GM21723 (cell line): Measurements from ENCODE around the gene TCF12.
"Not testable (repeated sequence)": the region's sequence is repeated elsewhere in the genome, so short reads cannot be mapped to it uniquely, and the experiment has no call there.

Source experiments
- ATAC-seq: cut with Tn5 transposase; IDR thresholded peaks from one replicate; pipeline ENCODE4 v1.9.1; 2021; ENCODE audit warnings: mild to moderate bottlenecking, moderate library complexity; ENCODE audit not compliant: unreplicated experiment

TCF12 gene

GRCh38 chr15:57085267-57085666, 166.8 kb downstream of the TCF12 start:
- ATAC-seq = no peak

GRCh38 chr15:57086857-57087427, 168.5 kb downstream of the TCF12 start:
- ATAC-seq = no peak

GRCh38 chr15:57089815-57090495, 171.5 kb downstream of the TCF12 start:
- no peak for ATAC-seq

GRCh38 chr15:57090496-57090859, 172.0 kb downstream of the TCF12 start:
- ATAC-seq = no peak

GRCh38 chr15:57091636-57092035, 173.2 kb downstream of the TCF12 start:
- no peak for ATAC-seq

- ATAC-seq = no peak
These were observed 173.8 kb downstream of the TCF12 start for GRCh38 chr15:57092252-57092651.

- no peak for ATAC-seq
These were observed 176.1 kb downstream of the TCF12 start for GRCh38 chr15:57094321-57095257.

- no peak for ATAC-seq
These were observed 177.5 kb downstream of the TCF12 start for GRCh38 chr15:57095896-57096295.

GRCh38 chr15:57097246-57097645, 178.8 kb downstream of the TCF12 start:
- no peak for ATAC-seq

GRCh38 chr15:57097919-57098543, 179.6 kb downstream of the TCF12 start:
- ATAC-seq = not testable (repeated sequence)

GRCh38 chr15:57098896-57099295, 180.5 kb downstream of the TCF12 start:
- no peak for ATAC-seq

- no peak for ATAC-seq
These were observed 181.7 kb downstream of the TCF12 start for GRCh38 chr15:57100136-57100539.

GRCh38 chr15:57102858-57103257, 184.4 kb downstream of the TCF12 start:
- no peak for ATAC-seq

GRCh38 chr15:57108296-57108695, 189.9 kb downstream of the TCF12 start:
- no peak for ATAC-seq

- no peak for ATAC-seq
These were observed 190.6 kb downstream of the TCF12 start for GRCh38 chr15:57109005-57109404.

GRCh38 chr15:57111002-57111401, 192.6 kb downstream of the TCF12 start:
- ATAC-seq = no peak

GRCh38 chr15:57112178-57112577, 193.7 kb downstream of the TCF12 start:
- no peak for ATAC-seq

GRCh38 chr15:57114070-57114469, 195.6 kb downstream of the TCF12 start:
- no peak for ATAC-seq

GRCh38 chr15:57118013-57118799, 199.8 kb downstream of the TCF12 start:
- ATAC-seq = peak; percentile 51

- no peak for ATAC-seq
These were observed 203.8 kb downstream of the TCF12 start for GRCh38 chr15:57122080-57122840.
